HG03520 (cell line): ENCODE measurements around the gene PICK1.
"Not testable (repeated sequence)": the region's sequence is repeated elsewhere in the genome, so short reads cannot be mapped to it uniquely, and the experiment has no call there.

Experiments
- ATAC-seq: cut with Tn5 transposase; IDR thresholded peaks from one replicate; pipeline ENCODE4 v1.9.1; 2021; ENCODE audit warnings: mild to moderate bottlenecking, moderate library complexity; ENCODE audit not compliant: unreplicated experiment

Gene PICK1

GRCh38 chr22:38030311-38031133 lies 26.7 kb upstream of the PICK1 start:
- ATAC-seq, result no peak

- no peak for ATAC-seq
These were observed 25.7 kb upstream of the PICK1 start for GRCh38 chr22:38031491-38031890.

- ATAC-seq, result no peak
These were observed 24.3 kb upstream of the PICK1 start for GRCh38 chr22:38032681-38033521.

GRCh38 chr22:38033522-38034277 lies 23.5 kb upstream of the PICK1 start:
- no peak for ATAC-seq

- no peak for ATAC-seq
These were observed 22.8 kb upstream of the PICK1 start for GRCh38 chr22:38034278-38034882.

GRCh38 chr22:38034884-38035529 lies 22.2 kb upstream of the PICK1 start:
- ATAC-seq, result no peak

GRCh38 chr22:38035530-38035885 lies 21.7 kb upstream of the PICK1 start:
- ATAC-seq, result no peak

GRCh38 chr22:38036392-38037062 lies 20.7 kb upstream of the PICK1 start:
- no peak for ATAC-seq

GRCh38 chr22:38037367-38038150 lies 19.6 kb upstream of the PICK1 start:
- ATAC-seq, result not testable (repeated sequence)

- ATAC-seq, result no peak
These were observed 18.8 kb upstream of the PICK1 start for GRCh38 chr22:38038426-38038825.

GRCh38 chr22:38038890-38039812 lies 18.1 kb upstream of the PICK1 start:
- no peak for ATAC-seq

- ATAC-seq, result no peak
These were observed 16.0 kb upstream of the PICK1 start for GRCh38 chr22:38040953-38041759.

GRCh38 chr22:38041760-38042487 lies 15.3 kb upstream of the PICK1 start:
- no peak for ATAC-seq

GRCh38 chr22:38042488-38042790 lies 14.8 kb upstream of the PICK1 start:
- no peak for ATAC-seq

GRCh38 chr22:38043151-38044039 lies 13.8 kb upstream of the PICK1 start:
- ATAC-seq, result no peak
